Stimulated activated CD4-positive, alpha-beta T cell treated with anti-CD3 and anti-CD28 coated beads, Interleukin-2, amount 100 ng/mL, for 24 hours (primary cell): ENCODE measurements around the gene SCN3B.

Experiments used
- DNase-seq, 2 donors: peaks; one replicate each; pipeline ENCODE4 v3.0.0-alpha.2; 2020

The SCN3B gene

DNA sequence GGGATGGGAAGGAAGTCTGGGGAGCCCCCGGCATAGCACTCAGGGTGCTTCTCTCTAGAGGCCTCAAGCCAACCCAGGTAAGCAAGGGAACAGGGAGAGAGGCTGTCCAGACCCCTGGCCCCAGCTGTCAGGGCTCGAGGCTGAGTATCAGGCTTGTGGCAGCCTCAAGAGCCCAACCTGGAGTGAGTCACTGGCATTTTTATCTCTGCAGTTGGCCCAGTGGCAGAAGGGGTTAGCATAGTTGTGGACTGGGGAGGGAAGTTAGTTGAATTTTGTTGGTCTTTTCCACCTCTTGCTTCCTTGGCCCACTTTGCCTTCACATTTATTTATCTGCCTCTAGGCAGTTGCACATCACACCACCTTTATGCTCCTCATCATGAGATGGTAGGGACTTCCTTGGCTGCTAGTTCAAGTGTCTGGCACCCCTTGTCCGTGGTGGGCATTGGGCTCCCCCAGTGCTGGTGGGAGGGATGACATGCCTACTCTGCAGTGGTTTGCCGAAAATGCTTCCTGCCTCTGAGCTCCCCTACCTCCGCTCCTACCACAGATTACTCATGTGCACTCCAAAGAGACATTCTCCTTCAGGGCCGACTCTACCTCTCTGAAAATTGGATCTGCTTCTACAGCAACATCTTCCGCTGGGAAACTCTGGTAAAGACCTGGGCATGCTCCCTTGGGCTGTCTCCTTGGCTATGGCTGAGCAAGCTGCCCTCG, 60.1 kb downstream of the SCN3B start:
- DNase-seq = no peak

DNA sequence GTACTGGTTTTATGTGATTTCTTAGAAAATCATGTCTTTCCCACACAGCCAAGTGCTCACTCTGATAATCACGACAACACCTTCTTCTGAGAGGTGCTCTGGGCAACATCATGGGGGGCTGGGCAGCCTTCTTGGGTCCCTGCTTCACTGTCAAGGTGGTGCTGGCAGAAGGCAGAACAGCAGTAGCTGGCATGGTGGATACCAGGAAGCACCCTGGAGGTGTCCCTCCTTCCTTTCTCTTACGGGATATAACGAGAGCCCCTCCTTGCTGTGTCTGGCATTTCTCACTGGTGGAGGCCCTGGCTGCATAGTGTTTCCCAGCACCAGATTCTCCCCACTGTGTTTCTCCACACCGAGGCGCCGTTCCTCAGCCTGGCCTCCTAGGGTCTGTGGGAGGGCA, 60.9 kb downstream of the SCN3B start:
- DNase-seq = no peak

DNA sequence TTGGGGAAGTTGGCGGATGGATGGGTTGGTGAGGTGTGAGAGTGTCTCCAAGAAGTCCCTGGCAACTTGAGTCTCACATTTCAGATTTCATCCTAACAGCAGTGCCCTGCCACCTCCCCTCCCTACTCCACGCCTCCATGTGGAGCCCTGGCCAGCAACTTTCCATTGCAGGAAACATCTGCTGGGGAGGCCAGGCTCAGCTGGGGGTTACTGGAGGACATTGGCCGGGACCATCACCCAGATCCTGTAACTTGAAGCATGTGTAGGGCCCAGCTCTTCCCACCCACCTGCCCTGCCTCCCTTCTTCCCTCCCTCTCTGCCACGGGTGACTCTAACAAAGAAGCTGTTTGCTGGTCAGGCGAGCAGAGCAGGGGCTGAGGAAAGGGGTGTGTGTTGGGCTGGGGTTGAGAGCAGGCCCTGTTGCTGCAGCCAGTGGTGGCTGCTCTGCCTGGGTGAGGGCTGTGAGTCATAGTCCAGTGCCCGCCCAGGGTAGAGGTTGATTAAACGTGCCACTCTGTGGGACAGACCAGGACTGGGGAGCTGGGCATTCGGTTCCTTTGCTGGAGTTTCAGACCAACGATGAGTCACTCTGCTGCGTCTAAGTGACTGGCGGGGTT, 64.0 kb downstream of the SCN3B start:
- no peak for DNase-seq

- no peak for DNase-seq
Observed at GRCh38 chr11:123588864-123589262, 65.6 kb downstream of the SCN3B start.

- DNase-seq = no peak
Observed at GRCh38 chr11:123588117-123588863, 66.1 kb downstream of the SCN3B start.

GRCh38 chr11:123587559-123587958, 66.9 kb downstream of the SCN3B start:
- DNase-seq = no peak

- no peak for DNase-seq
Observed at GRCh38 chr11:123587044-123587443, 67.4 kb downstream of the SCN3B start.

DNA sequence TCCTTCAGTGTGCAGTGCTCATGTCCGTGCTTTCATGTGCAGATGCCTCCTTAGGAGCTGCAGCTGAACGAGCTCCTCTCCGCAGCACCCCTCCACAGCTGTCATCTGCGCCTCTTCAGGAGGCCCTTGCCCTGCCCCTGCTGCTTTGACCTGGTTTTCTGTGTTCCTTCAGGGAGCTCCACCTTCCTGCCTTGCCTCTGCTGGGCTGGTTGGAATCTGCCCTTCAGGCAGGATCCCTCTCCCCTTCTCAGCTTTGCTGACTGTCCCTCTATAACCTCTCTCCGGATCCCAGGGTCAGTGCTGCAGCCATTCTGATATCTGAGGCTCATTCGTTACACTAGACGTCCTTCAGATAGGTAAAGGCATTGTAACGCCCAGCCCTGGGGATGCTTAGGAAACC, 67.9 kb downstream of the SCN3B start:
- DNase-seq = no peak

DNA sequence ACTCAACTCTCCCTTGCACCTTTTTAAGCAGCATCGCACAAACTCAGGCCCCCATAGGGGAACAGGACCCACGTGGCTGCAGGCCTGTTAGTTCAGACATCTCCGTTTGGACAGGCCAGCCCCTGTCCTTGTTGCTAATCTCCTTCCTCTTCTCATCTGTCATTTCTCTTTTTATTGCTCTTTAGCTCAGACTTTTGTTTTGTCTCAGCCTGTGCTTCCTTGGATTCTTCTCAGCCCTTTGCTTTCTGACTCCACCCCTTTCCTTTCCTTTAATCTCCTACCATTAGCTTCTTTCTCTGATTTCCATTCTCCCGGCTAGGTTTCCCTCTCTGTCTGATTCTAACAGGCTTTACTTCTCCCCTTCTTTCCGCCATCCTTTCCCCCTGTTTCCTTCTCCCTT, 68.7 kb downstream of the SCN3B start:
- DNase-seq = no peak

GRCh38 chr11:123585206-123585605, 69.2 kb downstream of the SCN3B start:
- DNase-seq = no peak

- DNase-seq = no peak
Observed at GRCh38 chr11:123584737-123585136, 69.7 kb downstream of the SCN3B start.

- no peak for DNase-seq
Observed at GRCh38 chr11:123584186-123584585, 70.2 kb downstream of the SCN3B start.

DNA sequence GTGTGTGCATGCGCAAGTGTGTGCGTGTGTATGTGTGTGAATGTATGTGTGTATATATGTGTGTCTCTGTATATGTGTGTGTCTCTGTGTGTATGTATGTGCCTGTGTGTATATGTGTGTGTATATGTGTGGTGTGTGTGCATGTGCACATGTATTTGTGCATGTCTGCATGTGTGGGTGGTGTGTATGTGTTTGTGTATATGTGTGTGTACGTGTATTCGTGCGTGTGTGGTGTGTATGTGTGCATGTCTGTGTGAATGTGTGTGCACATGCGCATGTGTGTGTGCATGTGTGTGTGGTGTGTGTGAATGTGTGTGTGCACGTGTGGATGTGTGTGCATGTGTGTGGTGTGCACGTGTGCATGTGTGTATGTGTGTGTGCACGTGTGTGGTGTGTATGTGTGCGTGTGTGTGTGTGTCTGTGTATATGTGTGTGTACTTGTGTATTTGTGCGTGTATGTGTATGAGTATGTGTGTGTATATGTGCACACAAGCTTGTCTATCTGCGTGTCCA, 71.4 kb downstream of the SCN3B start:
- DNase-seq = no peak

DNA sequence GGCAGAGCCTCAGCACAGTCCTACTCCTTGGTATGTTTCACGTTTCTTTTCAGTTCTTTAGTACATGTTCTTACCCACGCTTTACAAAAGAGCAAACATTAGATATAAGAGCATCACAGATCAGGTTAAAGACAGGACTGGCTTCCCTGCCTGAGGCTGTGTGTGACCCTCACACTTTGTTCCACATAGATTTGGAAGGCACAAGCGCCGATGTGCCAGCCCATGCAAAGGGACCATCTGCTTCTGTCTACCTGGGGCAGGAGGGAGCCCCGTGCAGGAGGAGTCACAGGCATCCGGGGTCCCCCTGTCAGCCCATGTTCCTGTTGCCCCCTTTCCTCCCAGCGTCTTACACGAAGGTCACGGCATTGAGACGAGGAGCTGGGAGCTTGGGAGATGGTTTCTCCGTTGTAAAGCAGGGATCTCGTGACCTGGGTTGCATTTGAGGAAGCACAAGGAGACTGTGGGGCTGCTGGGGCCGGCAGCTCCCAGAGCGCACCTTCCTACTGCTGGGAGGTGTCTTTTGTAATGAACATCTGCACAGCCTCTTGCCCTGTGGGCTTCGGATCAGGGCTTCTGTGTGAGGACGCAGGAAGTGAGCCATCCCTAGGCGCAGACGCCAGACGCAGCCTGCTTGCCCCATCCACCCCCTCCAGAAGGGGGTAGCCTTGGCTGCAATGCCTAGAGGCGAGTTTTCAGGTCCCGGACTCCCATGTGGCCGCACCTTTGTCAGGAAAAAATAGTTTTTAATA, 72.6 kb downstream of the SCN3B start:
- no peak for DNase-seq

GRCh38 chr11:123580557-123581275, 73.7 kb downstream of the SCN3B start:
- peak; percentile 71 to 76 for DNase-seq

- DNase-seq = no peak
Observed at GRCh38 chr11:123580137-123580536, 74.3 kb downstream of the SCN3B start.

- no peak for DNase-seq
Observed at GRCh38 chr11:123579482-123579812, 75.0 kb downstream of the SCN3B start.
